Activated CD8-positive, alpha-beta T cell treated with anti-CD3 and anti-CD28 coated beads, Interleukin-2, amount 10 ng/mL, durations not matched to agents 7 days and 5 days (primary cell): ENCODE measurements around the gene ASB8. TPM values are rescaled to one million over a fixed set of nuclear protein-coding genes. Genes with fewer than 3 reads are reported as not detected.
"Not testable (repeated sequence)": the region's sequence is repeated elsewhere in the genome, so short reads cannot be mapped to it uniquely, and the experiment has no call there.

Source experiments
- ATAC-seq: fragments of 150-1000 bp; cut with Tn5 transposase; one replicate; pipeline ENCODE4 v1.10.0; 2021; ENCODE audit warnings: moderate library complexity
- CTCF ChIA-PET: fragments of 350-600 bp; sonication (Branson Sonifier 250); formaldehyde crosslinking; loops from one replicate; lab custom pipeline; 2021; ENCODE audit warnings: antibody characterized with exemption; lab: Charles Lee
- POLR2A ChIA-PET: fragments of 350-600 bp; sonication (Branson Sonifier 250); formaldehyde crosslinking; loops from one replicate; lab custom pipeline; 2021; ENCODE audit warnings: antibody characterized with exemption; lab: Charles Lee
- DNase-seq: peaks from one replicate; pipeline ENCODE4 v3.0.0-alpha.2; 2020
- H3K27ac Mint-ChIP-seq: one replicate; pipeline ENCODE4 v1.8.0; 2021; ENCODE audit warnings: mild to moderate bottlenecking, mixed read lengths
- H3K27me3 Mint-ChIP-seq: one replicate; pipeline ENCODE4 v1.8.0; 2021; ENCODE audit warnings: low read depth, mixed read lengths
- H3K36me3 Mint-ChIP-seq: one replicate; pipeline ENCODE4 v1.8.0; 2021; ENCODE audit warnings: low read depth, mixed read lengths
- H3K4me1 Mint-ChIP-seq: one replicate; pipeline ENCODE4 v1.8.0; 2021; ENCODE audit warnings: low read depth, mixed read lengths
- H3K4me3 Mint-ChIP-seq: one replicate; pipeline ENCODE4 v1.8.0; 2021; ENCODE audit warnings: mild to moderate bottlenecking, mixed read lengths
- H3K9me3 Mint-ChIP-seq: one replicate; pipeline ENCODE4 v1.8.0; 2022; ENCODE audit warnings: mixed read lengths; ENCODE audit not compliant: insufficient read depth
- total RNA-seq, 2 experiments: library from RNA; stranded (reverse); gene quantifications; one replicate each; pipeline ENCODE4 v1.2.3, GENCODE V29; 2021

Gene ASB8
- total RNA-seq, 2 experiments from 2014 or later, result 37.9 to 47.2 TPM

DNA sequence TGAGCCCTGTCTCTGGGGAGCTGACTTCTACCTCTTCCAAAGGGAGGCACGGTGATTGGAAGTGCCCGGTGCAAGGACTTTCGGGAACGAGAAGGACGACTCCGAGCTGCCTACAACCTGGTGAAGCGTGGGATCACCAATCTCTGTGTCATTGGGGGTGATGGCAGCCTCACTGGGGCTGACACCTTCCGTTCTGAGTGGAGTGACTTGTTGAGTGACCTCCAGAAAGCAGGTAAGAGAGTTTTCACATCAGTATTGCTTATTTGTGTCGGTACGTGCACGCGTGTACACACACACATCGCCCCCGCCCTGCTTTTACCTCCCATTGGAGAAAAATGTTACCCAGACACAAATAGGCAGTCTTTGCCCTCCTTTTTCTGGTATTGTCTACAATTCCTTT, 24.5 kb downstream of the ASB8 start:
- DNase-seq, result no peak
- H3K27ac Mint-ChIP-seq, result no peak overlapping the region
- ATAC-seq, result no peak
- peaks cover 5% of the 10 kb centered on the region for H3K36me3 Mint-ChIP-seq
- POLR2A ChIA-PET, result no interaction called here
- no peaks in the 10 kb centered on the region for H3K4me1 Mint-ChIP-seq
- CTCF ChIA-PET, result no interaction called here
- H3K27me3 Mint-ChIP-seq, result no peaks in the 10 kb centered on the region
- no peaks in the 10 kb centered on the region for H3K9me3 Mint-ChIP-seq
- no peak overlapping the region for H3K4me3 Mint-ChIP-seq

DNA sequence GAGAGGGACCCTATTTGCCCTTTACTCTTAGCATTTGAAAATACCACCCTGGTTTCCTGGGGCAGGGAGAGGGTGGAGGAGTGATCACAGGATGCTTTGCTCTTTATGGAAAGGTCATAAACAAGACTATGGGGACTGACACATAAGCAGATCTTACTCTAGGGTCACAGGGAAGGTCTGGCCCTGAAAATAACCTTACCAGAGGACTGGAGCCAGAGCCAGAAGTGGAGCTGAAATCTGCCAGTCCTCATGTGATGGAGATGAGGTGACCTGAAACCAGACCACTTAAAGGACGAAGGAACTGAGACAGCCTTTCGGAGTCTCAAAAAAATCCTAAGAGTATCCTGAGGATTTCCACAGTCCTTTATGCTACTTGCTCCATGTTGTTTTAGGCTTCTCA, 25.8 kb downstream of the ASB8 start:
- no peak for DNase-seq
- Mint-ChIP-seq H3K4me1 (no peaks in the 10 kb centered on the region), H3K4me3 (no peak overlapping the region), H3K27me3 (no peaks in the 10 kb centered on the region), H3K27ac (no peak overlapping the region), H3K36me3 (peaks cover 5% of the 10 kb centered on the region), H3K9me3 (no peaks in the 10 kb centered on the region)
- no peak for ATAC-seq
- ChIA-PET POLR2A (no interaction called here), CTCF (interaction anchor here (1.0 kb wide), 1 partner anchor 487 kb away, joined by 3 read pairs; no protein-coding TSS in a partner anchor)

DNA sequence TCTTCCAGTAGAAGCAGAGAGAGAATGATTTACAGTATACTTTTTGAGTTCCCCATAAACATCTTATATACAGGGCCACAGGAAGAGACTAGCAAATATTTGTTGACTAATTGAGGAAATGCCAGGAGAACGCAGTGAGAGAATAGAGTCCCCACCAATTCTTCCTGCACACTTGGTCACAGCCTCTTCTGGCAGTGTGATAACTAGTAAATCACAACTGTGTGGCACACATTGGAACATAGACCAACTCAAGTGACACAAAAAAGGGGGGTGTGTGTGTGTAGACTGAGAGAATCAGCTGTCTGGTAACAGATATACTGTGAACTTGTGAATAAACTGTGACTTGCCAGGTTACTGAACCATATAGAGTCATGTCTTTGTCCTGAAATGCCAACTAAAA, 27.9 kb downstream of the ASB8 start:
- Mint-ChIP-seq H3K9me3 (no peaks in the 10 kb centered on the region), H3K27ac (no peak overlapping the region), H3K36me3 (peaks cover 5% of the 10 kb centered on the region), H3K4me1 (no peaks in the 10 kb centered on the region), H3K27me3 (no peaks in the 10 kb centered on the region), H3K4me3 (no peak overlapping the region)
- POLR2A ChIA-PET, result interaction anchor here (0.6 to 0.8 kb wide), 2 partner anchors 21 to 555 kb away, joined by 3 read pairs; no protein-coding TSS in a partner anchor
- DNase-seq, result no peak
- no peak for ATAC-seq
- CTCF ChIA-PET, result no interaction called here

DNA sequence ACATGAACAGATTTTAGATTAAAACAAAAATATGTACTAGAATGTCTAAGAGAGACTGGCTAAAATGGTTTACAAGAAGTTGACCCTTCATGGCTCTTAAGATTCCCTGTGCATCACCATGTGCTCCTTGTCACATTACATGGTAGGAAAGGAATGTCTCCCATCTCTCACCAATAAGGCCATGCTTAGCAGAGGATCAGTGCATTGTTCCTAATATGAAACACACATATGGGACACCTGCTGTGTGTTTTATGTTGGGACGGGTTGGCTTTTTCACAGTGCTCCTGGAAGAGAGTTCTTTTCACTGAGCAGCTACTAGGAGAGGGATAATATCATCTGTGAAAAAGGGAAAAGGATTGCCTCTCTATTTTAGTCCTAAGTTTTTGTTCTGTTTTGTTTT, 28.5 kb downstream of the ASB8 start:
- H3K4me3 Mint-ChIP-seq, result no peak overlapping the region
- no peaks in the 10 kb centered on the region for H3K4me1 Mint-ChIP-seq
- no peaks in the 10 kb centered on the region for H3K9me3 Mint-ChIP-seq
- no peak for DNase-seq
- ChIA-PET CTCF (no interaction called here), POLR2A (interaction anchor here (0.7 kb wide), 1 partner anchor 10 kb away, joined by 3 read pairs; no protein-coding TSS in a partner anchor)
- no peaks in the 10 kb centered on the region for H3K27me3 Mint-ChIP-seq
- ATAC-seq, result no peak
- H3K27ac Mint-ChIP-seq, result no peak overlapping the region
- peaks cover 5% of the 10 kb centered on the region for H3K36me3 Mint-ChIP-seq

DNA sequence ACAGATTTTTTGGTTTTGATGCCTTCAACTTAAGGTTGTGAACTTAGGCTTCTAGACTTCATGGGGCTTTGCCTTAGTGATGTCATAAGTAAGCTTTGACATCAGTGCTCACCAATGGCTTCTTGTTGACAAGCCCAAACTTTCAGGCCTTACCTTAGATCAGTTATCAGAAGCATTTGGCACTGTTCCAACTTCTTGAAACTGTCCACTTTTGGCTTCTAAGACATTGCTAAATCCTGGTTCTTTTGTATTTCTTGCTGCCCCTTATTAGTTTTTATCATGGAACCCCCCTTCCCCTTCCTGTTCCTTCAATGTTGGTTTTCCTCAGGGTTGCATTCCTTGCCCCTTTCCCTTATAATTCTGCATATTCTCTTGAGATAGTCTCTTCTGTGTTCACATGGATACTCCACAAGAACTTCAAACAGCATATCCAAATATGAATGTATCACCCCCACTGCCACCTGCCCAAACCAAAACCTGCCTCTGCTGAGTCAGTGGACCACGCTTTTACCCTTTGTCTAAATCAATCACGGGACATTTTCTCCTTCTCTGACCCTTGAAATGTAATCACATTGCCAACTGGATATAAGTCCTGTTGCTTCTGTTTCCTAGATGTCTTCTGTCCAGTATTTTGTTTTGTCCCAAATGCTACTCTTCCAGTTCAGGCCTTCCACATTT, 30.2 kb downstream of the ASB8 start:
- ATAC-seq (no peak), DNase-seq (no peak)
- Mint-ChIP-seq H3K4me1 (no peaks in the 10 kb centered on the region), H3K27ac (no peak overlapping the region), H3K4me3 (no peak overlapping the region), H3K9me3 (no peaks in the 10 kb centered on the region), H3K36me3 (peaks cover 2% of the 10 kb centered on the region), H3K27me3 (no peaks in the 10 kb centered on the region)
- ChIA-PET CTCF (interaction anchor here (0.7 kb wide), 1 partner anchor 38 kb away, joined by 3 read pairs; no protein-coding TSS in a partner anchor), POLR2A (no interaction called here)

DNA sequence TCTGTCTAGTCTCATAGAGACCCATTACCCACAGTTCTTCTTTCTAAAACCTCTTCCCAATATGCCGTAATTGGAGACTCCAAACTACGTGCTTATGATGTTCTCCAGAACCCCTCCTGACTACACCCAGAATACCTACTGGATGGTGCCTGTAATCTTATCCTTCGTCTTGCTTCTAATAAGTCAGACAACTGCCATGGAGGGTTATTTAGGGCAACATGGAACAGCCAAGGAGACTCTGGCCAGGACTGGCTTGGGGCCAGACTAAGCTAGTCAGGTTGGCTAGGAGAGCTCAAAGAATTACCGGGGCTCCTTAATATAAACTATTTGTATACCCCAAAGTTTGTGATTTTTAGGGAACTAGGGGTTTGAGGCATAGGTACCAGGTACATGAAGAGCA, 31.3 kb downstream of the ASB8 start:
- ChIA-PET CTCF (no interaction called here), POLR2A (no interaction called here)
- H3K27ac Mint-ChIP-seq, result no peak overlapping the region

DNA sequence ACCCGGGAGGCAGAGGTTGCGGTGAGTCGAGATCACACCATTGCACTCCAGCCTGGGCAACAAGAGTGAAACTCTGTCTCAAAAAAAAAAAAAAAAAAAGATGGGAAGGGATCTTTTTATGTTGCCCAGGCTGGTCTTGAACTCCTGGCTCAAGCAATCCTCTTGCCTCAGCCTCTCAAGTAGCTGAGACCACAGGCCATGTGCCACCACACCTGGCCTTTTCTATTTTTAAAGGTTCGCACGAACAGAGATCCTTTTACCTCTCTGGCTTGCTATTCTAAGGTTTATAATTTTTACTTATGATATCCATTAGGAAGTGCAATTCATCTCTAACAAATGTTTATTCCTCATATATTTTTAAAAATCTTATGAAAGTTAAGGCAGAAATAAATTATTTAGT, 31.8 kb downstream of the ASB8 start:
- H3K27ac Mint-ChIP-seq, CTCF ChIA-PET, H3K36me3 Mint-ChIP-seq, DNase-seq, H3K27me3 Mint-ChIP-seq, H3K4me1 Mint-ChIP-seq, H3K9me3 Mint-ChIP-seq, ATAC-seq, H3K4me3 Mint-ChIP-seq, POLR2A ChIA-PET: not testable (repeated sequence)

More for the DNA sequence above, 31.3 kb downstream of the ASB8 start:
- Mint-ChIP-seq H3K27me3 (no peaks in the 10 kb centered on the region), H3K9me3 (no peaks in the 10 kb centered on the region), H3K4me3 (no peak overlapping the region), H3K36me3 (peaks cover 2% of the 10 kb centered on the region), H3K4me1 (no peaks in the 10 kb centered on the region)
- no peak for DNase-seq
- no peak for ATAC-seq

DNA sequence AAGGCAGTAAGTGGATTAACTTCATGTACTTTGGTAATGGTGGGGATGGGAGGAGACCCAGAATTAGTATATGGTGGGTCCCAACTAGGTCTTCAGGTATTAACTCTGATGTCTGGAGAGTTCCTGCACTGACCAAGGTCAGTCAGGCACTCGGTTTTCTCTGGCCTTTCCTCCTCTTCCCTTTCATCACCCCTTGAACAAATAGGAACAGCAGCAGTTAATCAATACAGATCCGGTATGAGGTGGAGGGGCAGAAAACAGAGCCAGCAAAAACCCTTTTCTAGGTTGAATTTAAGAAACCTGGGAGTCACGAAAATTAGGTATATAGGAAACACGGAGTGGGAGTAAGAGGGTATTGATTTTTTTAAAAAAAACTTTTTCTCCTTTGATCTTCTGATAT, 34.1 kb downstream of the ASB8 start:
- DNase-seq (no peak), ATAC-seq (no peak)
- Mint-ChIP-seq H3K27me3 (peaks cover 2% of the 10 kb centered on the region), H3K4me3 (no peak overlapping the region), H3K9me3 (no peaks in the 10 kb centered on the region), H3K36me3 (peaks cover 2% of the 10 kb centered on the region), H3K4me1 (peaks cover 17% of the 10 kb centered on the region), H3K27ac (no peak overlapping the region)
- CTCF ChIA-PET, result interaction anchor here (1.8 kb wide), 1 partner anchor 25 kb away, joined by 5 read pairs; no protein-coding TSS in a partner anchor
- POLR2A ChIA-PET, result no interaction called here

DNA sequence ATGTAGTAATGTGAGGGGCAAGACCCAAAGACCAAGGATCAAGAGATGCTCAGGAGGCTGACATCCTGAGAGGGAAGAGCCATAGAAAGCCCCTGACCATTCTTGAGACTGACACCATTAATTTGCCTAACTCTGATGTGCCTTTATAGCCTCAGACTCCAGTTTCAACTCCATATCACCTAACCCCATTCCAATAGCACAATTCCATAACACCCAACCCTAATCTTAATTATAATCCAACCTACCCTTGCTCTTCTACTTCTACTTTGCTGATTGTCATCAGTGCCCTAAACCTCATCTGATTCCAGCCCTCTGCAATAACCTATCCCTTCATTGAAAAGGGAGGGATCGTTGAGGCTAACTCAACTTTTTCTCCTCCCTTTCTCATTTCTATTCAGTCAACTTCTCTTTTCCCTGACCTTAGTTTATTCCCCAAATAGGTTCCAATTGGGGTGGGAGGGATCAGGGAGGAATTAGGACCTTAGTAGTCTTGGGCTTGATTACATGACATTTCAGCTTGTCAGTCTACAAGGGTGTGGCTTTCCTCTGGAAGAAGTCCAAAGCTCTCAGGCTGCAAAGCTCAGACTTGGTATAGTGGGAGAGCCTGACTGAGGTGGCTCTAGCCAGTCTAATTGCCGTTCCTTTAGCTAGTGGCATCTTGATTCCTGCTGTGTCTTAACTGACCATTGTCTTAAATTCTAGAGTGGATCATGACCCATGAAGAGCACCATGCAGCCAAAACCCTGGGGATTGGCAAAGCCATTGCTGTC, 35.1 kb downstream of the ASB8 start:
- no peak overlapping the region for H3K4me3 Mint-ChIP-seq
- no peak overlapping the region for H3K27ac Mint-ChIP-seq
- CTCF ChIA-PET, result no interaction called here

DNA sequence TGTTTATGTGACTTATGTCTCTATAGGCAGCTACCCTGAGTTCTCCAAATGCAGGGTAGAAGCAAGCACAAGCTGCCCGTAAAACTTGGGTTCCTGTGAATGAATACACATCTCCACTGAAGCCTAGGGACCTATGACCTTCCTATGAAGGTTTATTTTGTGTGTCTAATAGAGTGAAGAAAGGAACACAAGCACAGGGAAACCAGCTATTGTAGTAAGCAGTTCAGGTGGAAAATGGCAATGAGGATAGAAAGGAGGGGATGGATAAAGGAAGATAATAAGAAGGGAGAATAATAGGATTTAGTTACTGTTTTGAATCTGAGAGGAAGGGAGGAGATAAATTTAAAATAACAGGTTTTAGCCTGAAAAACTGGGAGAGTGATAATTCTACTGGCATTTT, 35.8 kb downstream of the ASB8 start:
- Mint-ChIP-seq H3K27ac (no peak overlapping the region), H3K36me3 (peaks cover 2% of the 10 kb centered on the region), H3K9me3 (no peaks in the 10 kb centered on the region), H3K27me3 (peaks cover 8% of the 10 kb centered on the region), H3K4me1 (peaks cover 18% of the 10 kb centered on the region), H3K4me3 (no peak overlapping the region)
- ATAC-seq (no peak), DNase-seq (no peak)
- POLR2A ChIA-PET, result no interaction called here
- CTCF ChIA-PET, result no interaction called here

More for the DNA sequence above, 35.1 kb downstream of the ASB8 start:
- no peak for DNase-seq
- Mint-ChIP-seq H3K36me3 (peaks cover 2% of the 10 kb centered on the region), H3K4me1 (peaks cover 18% of the 10 kb centered on the region), H3K27me3 (peaks cover 4% of the 10 kb centered on the region), H3K9me3 (no peaks in the 10 kb centered on the region)
- POLR2A ChIA-PET, result interaction anchor here (0.8 kb wide), 1 partner anchor 17 kb away, joined by 3 read pairs; no protein-coding TSS in a partner anchor
- ATAC-seq, result no peak

DNA sequence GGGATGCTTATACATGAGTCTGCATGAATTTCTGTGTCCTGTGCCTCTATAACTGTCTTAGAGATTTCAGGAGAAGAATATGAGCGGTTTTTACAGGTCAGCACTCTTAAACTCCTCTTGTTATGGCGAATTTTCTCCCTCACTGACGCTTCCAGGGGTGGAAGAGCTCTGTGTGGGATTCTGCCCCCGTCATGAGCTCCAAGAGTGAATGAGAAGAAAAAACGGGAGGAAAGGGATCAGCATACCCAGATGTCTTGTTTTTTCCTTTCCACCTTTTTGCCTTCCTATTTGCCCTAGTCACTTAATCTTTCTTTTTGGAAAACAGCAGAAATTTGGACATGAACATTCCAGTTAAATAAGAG, 37.5 kb downstream of the ASB8 start:
- CTCF ChIA-PET, result interaction anchor here (0.7 to 4.6 kb wide), 5 partner anchors 14 to 353 kb away, joined by 3 to 15 read pairs (median 3); partner anchors contain the start of genes ASB8 and SENP1
- no peak for ATAC-seq
- Mint-ChIP-seq H3K27me3 (peaks cover 15% of the 10 kb centered on the region), H3K27ac (no peak overlapping the region), H3K36me3 (peaks cover 2% of the 10 kb centered on the region), H3K9me3 (no peaks in the 10 kb centered on the region), H3K4me1 (peaks cover 18% of the 10 kb centered on the region), H3K4me3 (peak overlapping the region; percentile 95)
- DNase-seq, result no peak
- POLR2A ChIA-PET, result interaction anchor here (0.9 to 1.4 kb wide), 2 partner anchors 14 to 38 kb away, joined by 3 to 5 read pairs; partner anchors contain the start of gene SENP1
